SU-DHL-6 (cell line): ENCODE data around the gene NTRK3.

Source experiments
- CTCF ChIP-seq: fragments of 200-600 bp; sonication (generic); IDR thresholded peaks from one replicate; pipeline ENCODE4 v1.5.1; 2017; ENCODE audit warnings: antibody characterized with exemption, mild to moderate bottlenecking, low read length, moderate library complexity; ENCODE audit not compliant: insufficient read depth, poor library complexity, severe bottlenecking
- EZH2phosphoT487 ChIP-seq: fragments of 200-600 bp; sonication (generic), shearing (Covaris generic); conservative IDR thresholded peaks from 2 replicates; pipeline ENCODE4 v1.6.1; 2018; ENCODE audit warnings: mild to moderate bottlenecking, antibody characterized with exemption, low read length, moderate library complexity, mixed read lengths

DNA sequence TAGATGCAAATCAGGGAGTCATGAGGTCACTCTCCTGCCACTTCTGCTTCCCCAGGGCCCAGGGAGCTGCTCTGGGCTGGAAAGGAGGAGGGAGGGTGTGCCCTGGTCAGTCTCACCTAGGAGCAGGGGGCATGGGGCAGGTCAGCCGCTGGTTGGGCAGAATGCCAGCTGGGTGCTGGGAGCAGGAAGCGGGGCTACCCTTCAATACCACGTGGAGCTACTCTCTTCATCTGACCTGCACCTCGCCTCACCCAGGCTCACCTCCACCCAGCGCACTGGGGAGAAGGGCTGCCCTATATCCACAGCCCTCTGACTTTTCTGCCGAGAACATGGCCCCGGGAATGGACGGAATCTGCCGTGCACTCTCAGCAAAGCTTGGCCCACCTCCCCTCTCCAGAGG, 15.1 kb downstream of the NTRK3 start:
- TF ChIP-seq CTCF, result no peak
- no peak for TF ChIP-seq EZH2phosphoT487
